HG03432 (cell line): ENCODE measurements around the gene PRSS22.

ENCODE experiments used
- ATAC-seq: cut with Tn5 transposase; IDR thresholded peaks from one replicate; pipeline ENCODE4 v1.9.1; 2021; ENCODE audit warnings: mild to moderate bottlenecking, moderate library complexity; ENCODE audit not compliant: unreplicated experiment

Gene PRSS22

DNA sequence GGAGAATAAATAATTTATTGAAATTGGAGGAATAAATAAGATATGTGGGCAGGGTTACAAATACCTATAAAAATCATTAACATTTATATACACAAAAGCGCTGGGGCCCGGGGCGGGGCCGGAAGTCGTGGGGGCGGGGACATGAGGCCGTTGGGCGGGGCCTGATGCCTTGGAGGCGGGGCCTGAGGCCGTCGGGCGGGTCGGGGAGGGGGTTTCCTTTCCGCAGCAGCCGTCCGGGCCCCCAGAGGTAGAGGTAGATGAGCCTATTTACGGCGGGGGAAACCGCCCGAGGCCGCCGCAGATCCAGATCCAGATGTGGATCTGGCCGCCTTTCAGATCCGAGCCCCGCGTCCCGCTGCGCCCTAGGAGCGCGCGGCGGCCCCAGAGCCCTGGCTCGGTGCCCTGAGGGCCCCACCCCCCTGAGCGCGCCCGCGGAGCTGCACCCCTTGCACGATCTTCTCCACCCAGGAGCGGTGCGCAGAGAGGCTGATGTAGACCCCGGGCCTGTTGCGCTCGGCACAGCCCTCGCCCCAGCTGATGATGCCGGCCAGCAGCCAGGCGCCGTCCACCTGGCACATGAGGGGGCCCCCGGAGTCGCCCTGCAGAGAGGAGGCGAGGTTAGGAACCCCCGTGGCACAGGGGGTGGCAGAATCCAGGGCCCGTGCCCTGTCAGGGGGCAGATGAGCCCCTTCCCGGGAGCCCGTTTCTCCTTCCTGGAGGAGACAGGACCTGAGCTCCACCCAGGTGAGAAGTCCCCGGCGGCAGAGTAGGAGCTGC lies 5.1 kb downstream of the PRSS22 start:
- ATAC-seq, result no peak

DNA sequence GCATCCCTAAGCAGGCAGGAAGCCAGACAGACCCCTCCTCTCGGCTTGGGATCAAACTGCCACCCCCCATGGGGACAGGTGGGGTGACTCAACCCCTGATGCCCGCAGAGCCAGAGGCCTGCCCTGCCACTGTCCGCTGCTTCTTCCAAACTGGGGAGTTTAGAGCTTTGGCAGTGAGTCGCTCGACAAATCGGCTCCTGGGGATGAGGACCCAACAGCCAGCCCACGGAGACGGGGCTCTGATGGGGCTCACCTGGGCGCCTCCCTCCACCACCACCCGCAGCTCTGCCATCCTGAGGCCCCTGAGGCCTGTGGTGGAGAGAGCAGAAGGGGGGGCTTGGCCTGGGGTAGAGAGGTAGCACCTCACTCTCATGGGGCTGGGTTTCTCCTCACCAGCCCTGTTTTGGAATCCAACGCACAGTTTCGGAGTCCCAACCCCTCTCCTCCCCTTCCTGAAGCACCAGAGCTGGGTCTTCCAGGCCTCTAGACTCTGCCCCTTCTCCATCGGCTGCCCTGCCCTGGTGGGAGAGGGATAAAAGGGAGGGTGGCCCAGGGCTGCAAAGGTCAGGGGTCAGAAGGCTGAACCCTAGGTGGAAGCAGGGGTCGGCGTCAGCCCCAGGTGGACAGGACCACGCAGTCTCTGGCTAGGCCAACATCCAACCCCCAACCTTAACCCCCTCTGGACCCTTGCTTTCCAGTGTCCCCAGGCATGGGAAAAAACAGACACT lies 5.8 kb downstream of the PRSS22 start:
- ATAC-seq, result no peak

DNA sequence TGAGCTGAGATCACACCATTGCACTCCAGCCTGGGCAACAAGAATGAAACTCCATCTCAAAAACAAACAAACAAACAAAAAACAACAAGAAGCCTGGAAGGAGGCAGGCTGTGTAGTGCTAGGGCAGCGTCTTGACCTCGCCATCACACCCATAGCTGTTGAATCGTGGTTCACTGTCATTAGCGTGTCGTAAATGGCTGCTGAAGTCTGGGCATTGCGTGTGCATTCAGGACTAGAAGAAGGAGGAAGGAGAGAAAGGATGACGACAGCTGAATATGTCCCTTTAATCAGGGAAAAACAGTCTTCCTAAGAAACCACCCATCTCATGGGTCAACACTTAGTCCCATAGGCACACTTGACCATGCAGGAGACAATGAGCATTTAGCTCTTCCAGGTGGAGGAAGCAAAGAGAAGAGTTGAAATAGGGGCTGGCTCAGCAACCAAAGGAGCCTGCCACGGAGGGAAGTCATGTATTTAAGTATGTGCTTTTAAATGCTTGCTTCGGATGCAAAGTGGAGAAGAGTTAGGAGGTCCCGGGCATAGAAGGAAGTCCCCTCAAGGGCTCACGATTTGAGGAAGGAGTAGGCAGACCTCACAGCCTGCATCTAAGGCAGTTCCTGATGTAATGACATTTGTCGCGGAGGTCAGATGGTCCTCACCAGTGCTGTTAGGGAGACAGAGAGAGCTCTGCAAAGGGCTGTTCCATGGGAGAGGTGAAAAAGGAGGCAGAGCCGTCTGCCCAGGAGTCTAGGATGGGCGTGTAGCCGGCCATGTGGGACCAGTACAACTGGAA lies 8.8 kb downstream of the PRSS22 start:
- no peak for ATAC-seq

DNA sequence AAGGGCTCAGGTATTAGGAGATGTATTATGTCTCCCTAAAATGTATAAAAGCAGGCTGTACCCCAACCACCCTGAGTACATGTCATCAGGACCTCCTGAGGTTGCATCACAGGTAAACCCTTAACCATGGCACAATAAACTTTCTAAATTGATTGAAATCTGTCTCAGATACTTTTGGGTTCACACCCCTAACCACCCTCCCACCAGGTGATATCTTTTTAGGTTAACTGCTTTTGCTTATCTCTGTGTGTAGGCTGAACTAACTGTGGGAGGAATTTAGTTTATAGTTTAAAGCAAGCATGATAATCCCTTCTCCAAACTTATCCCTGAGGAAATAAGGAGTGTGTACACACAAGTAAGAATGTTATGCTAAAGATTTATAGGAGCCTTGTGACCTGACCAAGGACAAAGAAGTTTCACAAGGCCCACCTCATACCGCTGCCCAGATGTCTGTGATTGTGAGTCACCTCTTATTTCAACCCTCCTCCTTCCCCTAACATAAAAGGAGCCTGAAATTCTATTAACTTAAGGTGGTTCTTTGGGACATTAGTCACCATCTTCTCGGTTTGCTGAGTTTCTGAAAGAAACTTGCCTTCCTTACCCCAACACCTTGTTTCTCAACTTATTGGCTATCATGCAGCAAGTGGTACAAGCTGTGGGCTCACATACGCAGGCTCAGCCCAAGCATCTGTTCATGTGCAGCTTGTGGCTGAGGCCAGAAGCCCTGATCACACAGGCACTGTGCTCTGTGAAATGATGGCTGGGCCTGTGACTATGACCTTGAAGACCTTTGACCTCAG lies 11.3 kb downstream of the PRSS22 start:
- ATAC-seq, result no peak

DNA sequence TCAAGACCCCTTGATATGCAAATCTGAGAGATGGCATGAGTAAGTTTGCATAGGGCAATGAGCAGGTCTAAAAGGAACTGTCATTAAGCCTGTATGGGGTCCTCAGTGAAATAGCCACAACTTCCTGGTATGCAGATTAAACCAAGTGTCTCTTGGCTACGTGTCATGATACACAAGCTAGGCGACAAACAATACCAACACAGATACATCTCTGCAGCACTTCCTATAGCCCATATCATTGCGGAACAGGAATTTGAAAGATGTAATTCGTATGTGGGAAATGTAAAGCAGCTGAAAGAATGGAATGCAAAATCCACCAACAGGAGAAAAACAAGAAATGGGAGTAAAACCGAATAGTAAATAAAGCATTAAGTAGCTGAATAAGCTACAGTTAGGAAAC lies 12.9 kb downstream of the PRSS22 start:
- no peak for ATAC-seq

DNA sequence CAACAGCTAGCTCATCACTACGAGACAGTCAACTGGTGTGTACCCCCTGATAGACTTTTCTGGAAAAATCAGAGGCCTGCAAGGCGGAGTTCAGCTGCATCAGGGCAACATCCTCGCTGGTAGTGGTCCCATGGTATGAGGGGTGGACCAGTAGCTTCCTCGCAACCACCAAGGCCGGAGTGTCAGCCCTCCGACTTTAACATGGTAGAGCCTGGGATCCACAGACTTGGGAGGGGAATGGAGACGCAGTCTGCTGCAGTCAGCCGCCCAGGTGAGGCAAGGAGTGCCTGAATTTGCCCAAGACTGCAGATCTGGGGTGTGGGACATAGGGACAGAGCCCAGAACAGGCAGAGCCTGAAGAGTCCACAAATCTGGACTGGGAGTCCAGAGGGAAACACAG lies 14.4 kb downstream of the PRSS22 start:
- ATAC-seq, result no peak

DNA sequence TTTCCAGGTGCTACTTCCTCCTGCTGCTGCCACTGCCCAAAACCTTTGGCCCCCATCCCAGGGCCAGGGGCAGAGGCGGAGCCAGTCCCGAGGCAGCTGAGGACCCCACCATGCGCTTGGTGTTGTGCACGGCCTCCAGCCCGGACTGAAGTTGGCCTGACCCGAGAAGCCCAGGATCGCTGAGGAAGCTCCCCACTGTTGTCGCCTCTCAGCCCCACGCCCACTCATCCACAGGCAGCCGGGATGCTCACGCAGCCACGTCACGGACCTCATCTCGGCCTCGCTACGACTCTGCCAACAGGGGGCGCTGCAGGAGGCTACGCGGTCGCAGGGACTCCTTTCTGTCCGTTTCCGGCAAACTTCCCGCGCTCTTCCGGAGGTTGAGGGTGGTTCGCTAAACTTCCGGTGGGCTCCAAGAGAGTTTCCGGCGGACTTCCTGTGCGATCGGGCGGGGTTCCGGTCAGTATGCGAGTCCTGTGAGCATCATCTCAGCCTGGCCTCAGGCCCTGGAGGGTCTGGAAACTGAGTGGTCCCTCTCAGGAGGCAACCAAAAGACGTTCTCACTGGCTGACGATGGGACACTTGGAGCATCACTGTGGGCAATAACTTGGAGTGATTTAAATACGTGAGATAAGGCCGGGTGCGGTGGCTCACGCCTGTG lies 15.5 kb downstream of the PRSS22 start:
- ATAC-seq, result no peak

DNA sequence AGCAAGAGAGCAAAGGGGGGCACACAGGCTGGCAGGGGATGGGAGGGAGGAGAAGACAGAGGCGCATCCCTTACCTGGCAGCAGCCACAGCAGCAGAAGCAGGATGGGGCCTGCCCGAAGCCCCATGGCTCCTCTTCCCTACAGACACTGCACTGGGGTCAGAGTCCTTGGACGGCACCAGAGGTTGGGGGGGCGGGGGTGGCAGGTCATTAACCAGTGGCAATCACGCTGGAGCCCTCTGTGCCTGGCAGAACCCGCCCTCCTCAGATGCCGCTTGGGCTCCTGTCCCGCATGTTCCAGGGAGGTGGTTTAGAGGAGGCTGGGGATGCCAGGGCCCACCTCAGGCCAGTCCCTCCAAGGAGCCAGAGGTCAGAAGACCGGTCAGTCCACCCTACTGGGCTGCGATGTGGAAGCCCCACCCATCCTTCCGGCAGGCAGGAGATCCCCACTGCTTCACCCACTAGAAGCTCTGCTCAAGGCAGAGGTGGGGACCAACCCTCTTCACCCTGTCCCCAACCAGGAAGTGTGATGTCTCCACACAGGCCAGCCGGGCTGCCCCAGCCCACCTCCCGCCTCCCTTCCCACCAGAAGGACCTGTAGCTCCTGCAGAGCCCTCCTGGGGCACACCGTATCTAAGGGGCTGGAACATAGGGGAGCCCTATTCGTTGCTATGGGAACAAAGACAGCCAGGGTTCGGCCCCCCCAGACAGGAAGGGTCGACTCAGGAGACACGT lies 16.2 kb downstream of the PRSS22 start:
- ATAC-seq, result no peak

DNA sequence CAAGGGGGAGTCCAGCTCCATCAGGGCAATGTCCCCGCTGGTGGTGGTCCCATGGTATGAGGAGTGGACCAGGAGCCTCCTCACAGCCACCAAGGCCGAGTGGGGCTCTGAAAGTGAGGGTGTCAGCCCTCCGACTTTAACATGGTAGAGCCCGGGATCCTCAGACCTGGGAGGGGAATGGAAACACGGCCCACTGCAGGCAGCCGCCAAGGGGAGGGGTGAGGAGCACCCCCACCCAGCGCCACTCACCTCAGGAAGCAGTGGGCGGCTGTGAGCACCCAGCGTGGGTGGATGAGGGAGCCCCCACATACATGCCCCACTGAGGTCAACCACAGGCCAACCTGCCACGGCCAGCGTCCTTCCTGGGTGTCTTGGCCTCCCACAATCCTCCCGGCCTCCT lies 17.1 kb downstream of the PRSS22 start:
- no peak for ATAC-seq

DNA sequence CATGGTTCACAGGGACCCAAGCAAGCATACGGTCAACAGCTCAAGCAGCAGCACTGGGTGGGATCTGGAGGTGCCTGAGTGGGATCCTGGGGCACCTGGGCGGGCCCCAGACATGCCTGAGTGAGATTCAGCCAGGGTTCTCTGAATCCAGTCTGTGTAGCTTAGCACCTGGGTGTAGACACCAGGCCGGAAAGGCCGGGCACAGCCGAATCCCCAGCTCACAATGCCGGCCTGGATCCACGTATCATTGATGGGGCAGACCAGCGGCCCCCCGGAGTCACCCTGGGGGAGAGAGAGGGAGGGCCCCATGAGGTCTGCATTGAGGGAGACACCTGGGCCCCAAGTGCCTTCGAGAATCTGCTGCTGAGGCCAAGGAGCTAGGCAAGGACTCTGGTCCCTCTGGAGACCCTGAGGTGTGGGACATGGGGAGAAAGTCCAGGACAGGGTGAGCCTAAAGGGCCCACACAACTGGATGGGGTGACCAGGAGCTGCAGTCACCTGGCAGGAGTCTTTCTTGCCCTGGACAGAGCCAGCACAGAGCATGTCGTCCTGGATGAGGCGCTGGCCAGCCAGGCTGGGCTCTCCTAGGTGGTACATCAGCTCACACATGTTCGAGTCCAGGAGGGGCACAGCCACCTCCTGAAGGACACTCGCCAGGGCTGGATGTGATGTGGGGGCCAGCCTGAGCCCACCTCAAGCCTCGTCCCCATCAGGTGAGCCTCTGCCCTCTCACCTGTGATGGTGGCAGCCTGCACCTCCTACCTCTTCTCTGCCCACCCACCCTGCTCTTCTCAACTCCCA lies 18.1 kb downstream of the PRSS22 start:
- no peak for ATAC-seq

DNA sequence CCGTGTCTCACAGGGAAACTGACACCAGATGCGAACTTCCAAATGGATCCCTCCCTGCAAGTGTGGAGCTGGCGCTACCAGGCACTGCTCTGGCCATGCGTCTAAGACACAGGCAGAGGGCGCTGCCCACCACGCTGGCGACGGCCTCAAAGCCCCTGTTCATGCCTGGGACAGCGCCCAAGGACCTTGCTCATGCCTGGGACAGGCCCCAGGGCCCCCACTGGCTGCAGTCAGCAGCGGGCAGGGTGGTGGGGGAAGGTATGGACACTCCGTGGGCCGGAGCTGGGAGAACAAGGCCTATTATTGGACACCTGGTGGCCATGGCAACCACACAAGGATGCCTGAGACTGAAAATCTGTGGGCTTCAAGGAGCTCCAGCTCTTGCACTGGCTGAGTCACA lies 19.0 kb downstream of the PRSS22 start:
- no peak for ATAC-seq

DNA sequence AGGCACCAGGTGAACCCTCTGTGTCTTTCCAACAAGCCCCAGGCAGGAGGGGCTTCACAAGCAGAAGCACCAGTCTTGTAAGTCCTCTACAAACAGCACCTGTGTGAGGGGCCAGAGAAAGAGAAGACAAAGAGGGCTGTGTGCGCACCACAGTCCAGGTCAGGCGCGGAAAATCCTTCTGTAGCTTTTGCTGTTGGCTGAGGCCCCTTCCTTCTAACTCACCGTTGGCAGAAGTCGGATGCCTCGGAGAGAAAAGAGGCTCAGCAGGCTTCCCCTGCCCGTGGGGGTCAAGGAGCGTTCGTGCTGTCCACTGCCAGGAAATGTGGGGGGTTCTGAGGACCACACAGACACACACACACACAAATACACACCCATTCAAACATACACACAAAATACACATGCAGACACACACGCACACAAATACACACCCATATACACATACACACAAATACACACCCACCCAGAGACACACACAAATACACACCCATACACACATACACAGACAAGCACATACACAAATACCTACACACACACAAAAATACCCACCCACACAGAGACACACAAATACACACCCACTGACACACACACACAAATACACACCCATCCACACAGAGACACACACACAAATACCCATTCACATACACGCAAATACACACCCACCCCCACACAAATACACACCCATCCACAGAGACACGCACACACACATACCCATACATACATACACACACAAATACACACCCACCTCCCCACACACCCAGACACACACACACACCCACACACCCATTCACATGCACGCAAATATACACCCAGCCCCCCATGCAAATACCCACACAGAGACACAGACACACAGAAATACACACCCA lies 21.1 kb downstream of the PRSS22 start:
- ATAC-seq, result no peak

DNA sequence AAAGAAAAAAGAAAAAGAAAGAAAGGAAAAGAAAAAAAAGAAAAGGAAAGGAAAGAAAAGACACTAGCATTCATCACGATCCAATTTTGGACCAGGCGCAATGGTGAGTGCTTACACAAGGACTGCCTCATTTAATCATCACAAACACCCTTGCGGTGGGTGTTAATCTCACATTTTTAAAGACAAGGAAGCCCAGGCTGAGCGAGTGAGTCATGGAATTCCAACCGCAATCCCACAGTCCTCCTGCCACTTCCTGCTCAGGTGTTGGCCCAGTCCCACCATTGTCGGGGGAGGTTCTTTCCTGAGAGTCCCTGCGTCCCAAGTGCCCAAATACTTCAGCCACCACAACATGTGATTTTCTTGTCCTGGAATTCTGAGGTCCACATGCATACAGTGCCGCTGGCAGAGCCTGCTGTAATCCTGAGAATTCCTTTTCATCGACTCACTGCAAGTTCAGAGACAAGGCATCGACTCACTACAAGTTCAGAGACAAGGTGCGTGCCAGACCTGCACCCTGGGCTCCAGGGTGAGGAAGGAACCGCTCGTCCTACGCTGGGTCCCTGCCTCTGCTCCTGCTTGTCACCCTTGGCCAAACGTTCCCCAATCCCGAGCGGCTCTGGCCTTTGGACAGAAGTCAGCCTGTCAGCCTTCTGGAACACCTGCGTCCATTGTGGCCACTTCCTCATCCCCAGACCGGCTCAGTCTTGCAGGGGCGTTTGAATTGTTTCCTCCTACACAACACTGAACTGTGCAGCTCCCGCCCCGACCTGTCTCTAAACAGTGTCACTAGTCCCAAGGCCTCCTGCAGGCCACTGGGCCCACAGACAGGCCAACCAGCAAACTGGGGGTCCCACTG lies 22.1 kb downstream of the PRSS22 start:
- no peak for ATAC-seq

DNA sequence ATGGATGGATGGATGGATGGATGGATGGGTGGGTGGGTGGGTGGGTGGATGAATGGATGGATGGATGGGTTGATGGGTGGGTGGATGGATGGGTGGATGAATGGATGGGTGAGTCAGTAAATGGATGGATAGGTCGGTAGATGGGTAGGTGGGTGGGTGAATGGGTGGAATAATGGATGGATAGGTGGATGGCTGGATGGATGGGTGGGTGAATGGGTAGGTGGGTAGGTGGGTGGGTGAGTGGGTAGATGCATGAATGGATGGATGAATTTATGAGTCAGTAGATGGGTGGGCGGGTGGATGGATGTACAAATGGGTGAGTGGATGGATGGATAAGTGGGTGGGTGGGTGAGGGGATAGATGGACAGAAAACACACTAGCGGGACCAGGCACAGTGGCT lies 23.0 kb downstream of the PRSS22 start:
- ATAC-seq, result no peak

DNA sequence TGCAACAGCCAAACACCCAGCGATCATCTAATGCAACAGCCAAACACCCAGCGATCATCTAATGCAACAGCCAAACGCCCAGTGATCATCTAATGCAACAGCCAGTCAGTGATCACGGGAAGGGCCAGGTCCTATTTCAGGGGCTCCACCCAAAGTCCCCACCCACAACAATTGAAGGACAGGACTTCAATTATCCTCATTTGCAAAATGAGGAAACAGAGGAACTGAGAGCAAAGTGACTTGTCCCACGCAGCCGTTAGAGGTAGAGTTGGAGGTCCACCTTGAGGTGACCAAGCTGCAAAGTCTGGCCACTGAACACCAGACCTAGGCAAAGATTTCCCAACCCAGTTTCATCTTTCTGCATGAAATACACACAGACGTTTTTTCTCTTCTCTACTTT lies 24.2 kb downstream of the PRSS22 start:
- ATAC-seq, result no peak

DNA sequence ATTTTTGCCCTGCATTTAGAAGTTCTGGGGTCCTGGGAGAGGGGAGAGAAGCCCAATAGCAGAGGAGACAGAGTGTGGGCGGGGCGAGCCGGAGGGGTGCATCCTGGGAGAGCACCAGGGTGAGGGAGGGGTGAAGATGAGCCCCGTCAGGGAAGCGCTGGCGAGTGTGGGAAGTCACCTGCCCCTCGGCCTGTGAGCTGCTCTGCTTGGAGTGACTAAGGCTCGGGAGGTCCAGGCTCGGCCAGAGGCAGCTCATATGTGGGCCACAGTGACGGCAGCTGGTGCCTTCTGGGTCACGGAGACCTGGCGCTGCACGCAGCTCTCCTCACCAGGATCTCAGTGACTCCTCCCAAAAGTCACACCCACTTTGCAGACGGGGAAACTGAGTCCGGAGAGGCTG lies 26.8 kb downstream of the PRSS22 start:
- ATAC-seq, result no peak

DNA sequence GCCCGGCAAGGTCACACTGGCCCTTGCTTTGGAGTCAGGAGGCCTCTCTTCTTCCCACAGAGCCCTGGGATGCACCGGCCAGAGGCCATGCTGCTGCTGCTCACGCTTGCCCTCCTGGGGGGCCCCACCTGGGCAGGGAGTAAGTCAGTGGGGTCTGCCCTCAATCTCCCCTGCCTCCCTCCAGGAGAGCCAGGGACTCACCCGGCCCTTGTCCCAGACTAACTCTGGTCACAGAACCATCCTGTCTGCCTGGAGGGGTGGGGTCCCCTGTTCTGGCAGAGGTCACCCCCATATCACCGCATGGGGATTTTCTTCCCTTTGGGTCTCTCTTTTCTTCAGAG lies 27.6 kb downstream of the PRSS22 start:
- no peak for ATAC-seq
